SU-DHL-6 (cell line): ENCODE data around the gene CGB5.

Experiments
- H2AFZ ChIP-seq: fragments of 200-600 bp; sonication (generic); 2 replicates; pipeline ENCODE4 v1.6.1; 2014; ENCODE audit warnings: low read depth, mild to moderate bottlenecking, moderate library complexity, mixed read lengths, antibody characterized with exemption, low read length; ENCODE audit not compliant: severe bottlenecking
- H3F3A ChIP-seq: fragments of 200-600 bp; shearing (Covaris generic); 2 replicates; pipeline ENCODE4 v1.6.0; 2016; ENCODE audit warnings: antibody characterized with exemption, mild to moderate bottlenecking; ENCODE audit not compliant: insufficient read depth
- H3K27ac ChIP-seq: fragments of 200-600 bp; sonication (generic); 2 replicates; pipeline ENCODE4 v1.5.1; 2016; ENCODE audit warnings: low read depth, mild to moderate bottlenecking, low read length, moderate library complexity, mixed read lengths
- H3K27me3 ChIP-seq: fragments of 200-600 bp; sonication (generic), shearing (Covaris generic); 2 replicates; pipeline ENCODE4 v1.6.0; 2014; ENCODE audit warnings: mild to moderate bottlenecking, low read length
- H3K36me3 ChIP-seq: fragments of 200-600 bp; sonication (generic); 2 replicates; pipeline ENCODE4 v1.6.1; 2014; ENCODE audit warnings: mild to moderate bottlenecking, low read length, mixed read lengths
- H3K4me2 ChIP-seq: fragments of 300-600, 200-600 bp; shearing (Covaris generic), sonication (generic); 2 replicates; pipeline ENCODE4 v1.6.0; 2014; ENCODE audit warnings: low read length, low read depth, mild to moderate bottlenecking; ENCODE audit not compliant: poor library complexity, severe bottlenecking
- H3K4me3 ChIP-seq: fragments of 200-600 bp; sonication (generic); 2 replicates; pipeline ENCODE4 v1.5.1; 2014; ENCODE audit warnings: antibody characterized with exemption, low read length, mild to moderate bottlenecking, mixed read lengths; ENCODE audit not compliant: insufficient read depth, poor library complexity, severe bottlenecking
- H3K79me2 ChIP-seq: fragments of 200-600 bp; sonication (generic); 2 replicates; pipeline ENCODE4 v1.6.1; 2014; ENCODE audit warnings: mild to moderate bottlenecking, low read length, moderate library complexity; ENCODE audit not compliant: insufficient read depth
- H3K9ac ChIP-seq: fragments of 200-600 bp; sonication (generic); 2 replicates; pipeline ENCODE4 v1.7.0; 2014; ENCODE audit warnings: mild to moderate bottlenecking, low read length
- H3K9me2 ChIP-seq: fragments of 200-600 bp; sonication (generic); replicated peaks from 2 replicates; pipeline ENCODE4 v1.6.1; 2014; ENCODE audit warnings: low read length; ENCODE audit not compliant: insufficient read depth
- H3K9me3 ChIP-seq: fragments of 200-600 bp; sonication (generic); 2 replicates; pipeline ENCODE4 v1.6.1; 2014; ENCODE audit warnings: low read length, mixed read lengths; ENCODE audit not compliant: insufficient read depth
- H4K20me1 ChIP-seq: fragments of 200-600 bp; sonication (generic); 2 replicates; pipeline ENCODE4 v1.6.1; 2014; ENCODE audit warnings: low read depth, mild to moderate bottlenecking, antibody characterized with exemption, low read length, moderate library complexity, mixed read lengths
- EZH2phosphoT487 ChIP-seq: fragments of 200-600 bp; sonication (generic), shearing (Covaris generic); conservative IDR thresholded peaks from 2 replicates; pipeline ENCODE4 v1.6.1; 2018; ENCODE audit warnings: mild to moderate bottlenecking, antibody characterized with exemption, low read length, moderate library complexity, mixed read lengths
- TF ChIP-seq, protein P1 (sequence below): fragments of 200-600 bp; sonication (generic); IDR thresholded peaks from one replicate; pipeline ENCODE4 v1.5.1; 2017; ENCODE audit warnings: antibody characterized with exemption, mild to moderate bottlenecking, low read length, moderate library complexity; ENCODE audit not compliant: insufficient read depth, poor library complexity, severe bottlenecking

The CGB5 gene

DNA sequence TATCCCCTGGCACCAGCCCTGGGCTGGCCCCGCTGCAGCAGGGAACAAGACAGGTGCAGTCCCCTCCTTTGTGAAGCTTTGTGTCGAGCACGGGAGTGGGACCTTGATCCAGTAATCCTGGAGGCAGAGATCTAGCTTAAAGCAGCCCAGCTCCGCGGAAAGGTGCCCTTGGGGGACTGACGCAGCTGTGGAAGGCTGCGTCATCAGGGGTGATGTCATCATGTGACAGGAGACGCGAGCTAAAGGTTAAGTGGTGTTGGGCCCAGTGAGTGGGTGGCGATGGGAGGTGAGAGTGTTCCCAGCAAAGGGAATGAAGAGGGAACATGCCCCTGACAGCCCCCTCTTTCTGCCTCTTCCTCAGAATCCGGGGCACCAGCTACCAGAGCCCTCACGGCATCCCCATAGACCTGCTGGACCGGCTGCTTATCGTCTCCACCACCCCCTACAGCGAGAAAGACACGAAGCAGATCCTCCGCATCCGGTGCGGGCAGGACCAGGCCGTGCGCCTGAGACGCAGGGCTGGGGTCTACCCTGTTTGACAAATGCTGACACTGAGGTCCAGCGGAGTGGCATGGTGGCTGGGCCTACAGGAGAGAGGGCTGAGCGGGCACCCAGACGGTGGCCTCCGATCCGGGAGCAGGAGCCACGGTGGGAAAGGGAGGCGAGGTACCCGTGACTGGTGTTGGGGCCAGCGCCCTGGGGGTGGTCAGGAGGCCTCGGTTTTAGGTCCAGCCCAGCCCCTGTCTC is 29.4 kb upstream of the CGB5 start:
- H3K79me2 ChIP-seq, result no peaks in the 10 kb centered on the region
- no peak overlapping the region for H3K9ac ChIP-seq
- TF ChIP-seq, protein P1, sequence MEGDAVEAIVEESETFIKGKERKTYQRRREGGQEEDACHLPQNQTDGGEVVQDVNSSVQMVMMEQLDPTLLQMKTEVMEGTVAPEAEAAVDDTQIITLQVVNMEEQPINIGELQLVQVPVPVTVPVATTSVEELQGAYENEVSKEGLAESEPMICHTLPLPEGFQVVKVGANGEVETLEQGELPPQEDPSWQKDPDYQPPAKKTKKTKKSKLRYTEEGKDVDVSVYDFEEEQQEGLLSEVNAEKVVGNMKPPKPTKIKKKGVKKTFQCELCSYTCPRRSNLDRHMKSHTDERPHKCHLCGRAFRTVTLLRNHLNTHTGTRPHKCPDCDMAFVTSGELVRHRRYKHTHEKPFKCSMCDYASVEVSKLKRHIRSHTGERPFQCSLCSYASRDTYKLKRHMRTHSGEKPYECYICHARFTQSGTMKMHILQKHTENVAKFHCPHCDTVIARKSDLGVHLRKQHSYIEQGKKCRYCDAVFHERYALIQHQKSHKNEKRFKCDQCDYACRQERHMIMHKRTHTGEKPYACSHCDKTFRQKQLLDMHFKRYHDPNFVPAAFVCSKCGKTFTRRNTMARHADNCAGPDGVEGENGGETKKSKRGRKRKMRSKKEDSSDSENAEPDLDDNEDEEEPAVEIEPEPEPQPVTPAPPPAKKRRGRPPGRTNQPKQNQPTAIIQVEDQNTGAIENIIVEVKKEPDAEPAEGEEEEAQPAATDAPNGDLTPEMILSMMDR, result no peak
- TF ChIP-seq EZH2phosphoT487, result no peak
- no peak overlapping the region for H3K27ac ChIP-seq
- no peaks in the 10 kb centered on the region for H3K36me3 ChIP-seq
- no peaks in the 10 kb centered on the region for H4K20me1 ChIP-seq
- no peak overlapping the region for H2AFZ ChIP-seq
- H3K9me3 ChIP-seq, result no peaks in the 10 kb centered on the region
- no peaks in the 10 kb centered on the region for H3K27me3 ChIP-seq
- H3F3A ChIP-seq, result no peaks in the 10 kb centered on the region
- H3K4me3 ChIP-seq, result no peak overlapping the region
- H3K9me2 ChIP-seq, result no peaks in the 10 kb centered on the region
- no peak overlapping the region for H3K4me2 ChIP-seq

DNA sequence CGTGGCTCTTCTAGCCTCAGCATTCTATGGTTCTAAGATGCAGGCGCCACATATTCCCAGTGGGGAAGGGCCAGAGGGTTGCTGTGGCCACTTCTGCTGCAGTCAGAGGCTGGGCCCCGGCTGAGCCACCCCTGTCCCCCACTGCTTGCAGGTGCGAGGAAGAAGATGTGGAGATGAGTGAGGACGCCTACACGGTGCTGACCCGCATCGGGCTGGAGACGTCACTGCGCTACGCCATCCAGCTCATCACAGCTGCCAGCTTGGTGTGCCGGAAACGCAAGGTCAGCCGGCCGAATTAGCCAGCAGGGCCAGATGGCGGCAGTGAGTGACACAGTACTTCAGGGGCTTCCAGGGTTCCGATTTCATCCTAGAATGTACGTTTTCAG is 28.8 kb upstream of the CGB5 start:
- Histone ChIP-seq H3K36me3 (no peaks in the 10 kb centered on the region), H3K9me2 (no peaks in the 10 kb centered on the region), H4K20me1 (no peaks in the 10 kb centered on the region)

DNA sequence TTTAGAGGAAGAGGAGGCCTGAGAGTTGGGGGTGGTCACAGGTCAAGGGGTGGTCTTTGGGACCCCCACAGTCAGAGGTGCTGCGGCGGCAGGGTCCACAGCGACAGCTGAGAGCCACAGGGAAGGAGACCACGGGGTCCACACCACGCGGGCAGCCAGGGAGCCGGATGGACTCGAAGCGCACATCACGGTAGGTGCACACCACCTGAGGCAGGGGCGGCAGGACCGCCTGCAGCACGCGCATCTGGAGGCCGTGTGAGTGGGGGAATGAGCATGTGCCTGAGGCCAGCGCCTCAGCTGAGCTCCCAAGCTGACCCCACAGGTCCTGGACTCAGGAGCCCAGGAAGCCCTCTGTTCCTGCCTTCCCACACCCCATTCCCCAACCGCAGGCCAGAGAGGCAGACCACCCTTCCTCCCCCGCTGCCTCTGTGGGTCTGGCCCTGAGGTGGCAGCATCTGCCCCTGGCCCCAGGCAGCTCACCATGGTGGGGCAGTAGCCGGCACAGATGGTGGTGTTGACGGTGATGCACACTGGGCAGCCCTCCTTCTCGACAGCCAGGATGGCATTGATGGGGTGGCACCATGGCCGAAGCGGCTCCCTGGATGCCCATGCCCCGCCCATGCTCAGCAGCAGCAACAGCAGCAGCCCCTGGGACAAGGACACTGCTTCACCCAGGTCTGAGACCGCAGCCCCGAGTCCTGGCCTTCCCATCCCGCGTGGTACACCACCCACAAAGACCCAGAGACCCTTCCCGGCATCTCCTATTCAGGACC is 27.4 kb upstream of the CGB5 start:
- H4K20me1 ChIP-seq, result no peaks in the 10 kb centered on the region

More for the DNA sequence above, 28.8 kb upstream of the CGB5 start:
- H3K9ac ChIP-seq, result no peak overlapping the region
- no peak overlapping the region for H3K4me3 ChIP-seq
- no peaks in the 10 kb centered on the region for H3F3A ChIP-seq
- no peak overlapping the region for H3K27ac ChIP-seq
- H3K4me2 ChIP-seq, result no peak overlapping the region
- TF ChIP-seq, protein P1, result no peak
- no peak for TF ChIP-seq EZH2phosphoT487
- H3K79me2 ChIP-seq, result no peaks in the 10 kb centered on the region
- no peak overlapping the region for H2AFZ ChIP-seq
- no peaks in the 10 kb centered on the region for H3K9me3 ChIP-seq
- no peaks in the 10 kb centered on the region for H3K27me3 ChIP-seq

More for the DNA sequence above, 27.4 kb upstream of the CGB5 start:
- H3K9me3 ChIP-seq, result no peaks in the 10 kb centered on the region
- H3K36me3 ChIP-seq, result no peaks in the 10 kb centered on the region
- H3K4me2 ChIP-seq, result no peak overlapping the region
- H2AFZ ChIP-seq, result no peak overlapping the region
- TF ChIP-seq, protein P1, result no peak
- TF ChIP-seq EZH2phosphoT487, result no peak
- H3K27ac ChIP-seq, result no peak overlapping the region
- H3F3A ChIP-seq, result no peaks in the 10 kb centered on the region
- H3K4me3 ChIP-seq, result no peak overlapping the region
- H3K9me2 ChIP-seq, result no peaks in the 10 kb centered on the region
- no peaks in the 10 kb centered on the region for H3K27me3 ChIP-seq
- H3K79me2 ChIP-seq, result no peaks in the 10 kb centered on the region
- no peak overlapping the region for H3K9ac ChIP-seq
